HCT116 (cell line): ENCODE data around the gene ZNF445.

Experiments used
- EZH2 ChIP-seq: fragments of 200-600 bp; sonication (generic); IDR thresholded peaks from 2 replicates; pipeline ENCODE4 v1.6.1; 2017; ENCODE audit warnings: antibody characterized with exemption, mixed run types
- POLR2AphosphoS5 ChIP-seq: IDR thresholded peaks from 2 replicates; pipeline ENCODE4 v1.6.1; 2011; ENCODE audit warnings: mild to moderate bottlenecking, low read depth, low read length, moderate library complexity

DNA sequence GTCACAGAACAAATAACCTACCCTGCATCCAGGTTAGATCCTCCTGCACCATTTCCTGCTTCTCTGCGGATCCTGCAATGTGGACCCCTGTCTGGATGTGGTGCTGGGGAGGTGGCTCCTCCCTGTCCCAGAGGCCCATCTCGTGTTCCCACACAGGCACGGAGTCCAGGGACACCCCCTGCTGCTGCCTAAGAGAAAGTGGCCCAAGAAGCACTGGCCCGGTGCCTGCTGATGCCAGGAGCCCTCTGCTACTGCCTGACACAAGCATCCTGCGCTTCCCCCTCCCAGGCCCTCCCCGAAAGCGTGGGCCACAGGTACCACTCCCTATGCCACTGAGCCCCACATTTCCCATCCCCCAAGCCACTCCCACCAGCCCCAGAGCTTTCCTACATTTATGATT lies 48.6 kb downstream of the ZNF445 start:
- no peak for TF ChIP-seq EZH2
- no peak for TF ChIP-seq POLR2AphosphoS5
